H1 (cell line): Measurements from ENCODE around the gene RNF166. TPM values are rescaled to one million over a fixed set of nuclear protein-coding genes. Genes with fewer than 3 reads are reported as not detected.

ENCODE experiments used
- EZH2 ChIP-seq: fragments of 200-600 bp; sonication (generic); IDR thresholded peaks from 2 replicates; pipeline ENCODE4 v1.7.1; 2012; ENCODE audit warnings: low read depth, mild to moderate bottlenecking, moderate library complexity, low read length, inconsistent platforms; ENCODE audit not compliant: severe bottlenecking
- NANOG ChIP-seq: IDR thresholded peaks from 2 replicates; pipeline ENCODE4 v1.6.1; 2011; ENCODE audit warnings: low read length, low read depth, mild to moderate bottlenecking, inconsistent platforms; ENCODE audit not compliant: insufficient read depth, poor library complexity, severe bottlenecking
- NRF1 ChIP-seq: IDR thresholded peaks from 2 replicates; pipeline ENCODE4 v1.6.1; 2011; ENCODE audit warnings: mild to moderate bottlenecking, low read depth, low read length, improper control_type of control experiment
- POU5F1 ChIP-seq: IDR thresholded peaks from 2 replicates; pipeline ENCODE4 v1.6.1; 2011; ENCODE audit warnings: low read depth, mild to moderate bottlenecking, low read length, moderate library complexity
- SAP30 ChIP-seq: fragments of 300-600 bp; sonication (generic); IDR thresholded peaks from 2 replicates; pipeline ENCODE4 v1.7.1; 2012; ENCODE audit warnings: low read length, moderate library complexity, mild to moderate bottlenecking, inconsistent platforms; ENCODE audit not compliant: insufficient read depth, insufficient replicate concordance
- SUZ12 ChIP-seq: fragments of 200-600 bp; sonication (generic); IDR thresholded peaks from 2 replicates; pipeline ENCODE4 v1.6.1; 2012; ENCODE audit warnings: mild to moderate bottlenecking, inconsistent platforms, low read length, moderate library complexity, mixed read lengths
- TAF7 ChIP-seq: optimal IDR thresholded peaks from 2 replicates; pipeline ENCODE3; 2011; ENCODE audit warnings: low read depth, mild to moderate bottlenecking, inconsistent platforms, low read length, moderate library complexity, borderline replicate concordance
- TBP ChIP-seq: IDR thresholded peaks from 2 replicates; pipeline ENCODE4 v1.6.1; 2011; ENCODE audit warnings: low read depth, low read length, improper control_type of control experiment
- YY1 ChIP-seq: IDR thresholded peaks from 2 replicates; pipeline ENCODE4 v1.6.1; 2011; ENCODE audit warnings: low read depth, mild to moderate bottlenecking, low read length
- polyA plus RNA-seq, 7 experiments: library from polyadenylated mRNA; depleted of rRNA in 3 of 7; stranded (reverse) in 5 of 7; unstranded in 2 of 7; fragments of >200 nt in 5 of 7; fragments of 200-250 nt in 2 of 7; gene quantifications; 1 replicate in 5 of 7; 2 replicates in 1 of 7; 4 replicates in 1 of 7; pipeline versions ENCODE4 v1.2.1 to v1.2.3, GENCODE V29; 2011 to 2013; ENCODE audit warnings: missing spikeins in 2 of 7, mixed read lengths in 2 of 7
- total RNA-seq: library from RNA; stranded (reverse); fragmentation: NEBNext Ultra II Directional; extraction: Animal tissue kit (Norgen Biotek cat#: 25700); gene quantifications from 2 replicates; pipeline ENCODE4 v1.2.1, GENCODE V29; 2021

Gene RNF166
- total and polyA plus RNA-seq, 2 of the 8 experiments (the other 6 are each of a cell fraction or from before 2014, with no cell fraction given) = 29.8 to 31.2 TPM

GRCh38 chr16:88733630-88734360 lies 27.6 kb upstream of the RNF166 start (continued):
- TF ChIP-seq EZH2 (no peak), NRF1 (no peak), SAP30 (no peak), POU5F1 (no peak), YY1 (no peak), SUZ12 (no peak), TBP (no peak), TAF7 (no peak), NANOG (no peak)
